Endometrium (tissue), 2 donors: ENCODE results near the gene TRAF1.
"Not testable (repeated sequence)": the region's sequence is repeated elsewhere in the genome, so short reads cannot be mapped to it uniquely, and the experiment has no call there.

ENCODE experiments used
- FAIRE-seq: peaks from 2 replicates; lab custom pipeline; 2012; peaks lifted over from hg19 to GRCh38; lab: Jason Lieb, UNC
- donor health status: control.
- donor health status: control.

The TRAF1 gene, protein sequence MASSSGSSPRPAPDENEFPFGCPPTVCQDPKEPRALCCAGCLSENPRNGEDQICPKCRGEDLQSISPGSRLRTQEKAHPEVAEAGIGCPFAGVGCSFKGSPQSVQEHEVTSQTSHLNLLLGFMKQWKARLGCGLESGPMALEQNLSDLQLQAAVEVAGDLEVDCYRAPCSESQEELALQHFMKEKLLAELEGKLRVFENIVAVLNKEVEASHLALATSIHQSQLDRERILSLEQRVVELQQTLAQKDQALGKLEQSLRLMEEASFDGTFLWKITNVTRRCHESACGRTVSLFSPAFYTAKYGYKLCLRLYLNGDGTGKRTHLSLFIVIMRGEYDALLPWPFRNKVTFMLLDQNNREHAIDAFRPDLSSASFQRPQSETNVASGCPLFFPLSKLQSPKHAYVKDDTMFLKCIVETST

DNA sequence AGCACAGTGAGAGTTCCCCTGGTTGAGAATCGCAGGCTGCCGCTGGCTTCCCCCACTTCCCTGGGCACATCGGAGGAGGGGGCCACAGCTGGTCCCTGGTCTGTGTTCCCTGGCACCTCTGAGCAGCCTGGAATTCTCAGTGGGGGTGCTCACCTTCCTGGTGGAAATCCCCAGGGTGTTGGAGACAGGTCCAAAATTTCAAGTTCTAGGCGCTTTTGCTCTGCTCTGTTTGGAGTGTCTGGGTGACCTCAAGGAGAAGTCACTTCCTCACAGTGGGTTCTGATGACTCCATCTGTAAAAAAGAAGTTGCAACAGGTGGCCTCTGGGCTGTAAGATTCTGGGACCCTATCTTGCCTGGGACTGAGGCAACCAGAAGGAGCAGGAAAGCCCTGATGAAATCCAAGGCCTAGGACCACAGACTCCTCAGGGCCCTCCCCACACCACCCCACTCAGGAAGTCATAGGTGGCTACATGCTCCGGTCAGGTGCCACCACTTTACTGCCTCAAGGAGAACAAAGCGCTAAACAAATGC, at the start of gene TRAF1:
TRAF1 (minus strand) TSS at position 400 of the 532 bp plus-strand sequence. CDS start 721 bp downstream, outside the sequence.
- no peak for FAIRE-seq

DNA sequence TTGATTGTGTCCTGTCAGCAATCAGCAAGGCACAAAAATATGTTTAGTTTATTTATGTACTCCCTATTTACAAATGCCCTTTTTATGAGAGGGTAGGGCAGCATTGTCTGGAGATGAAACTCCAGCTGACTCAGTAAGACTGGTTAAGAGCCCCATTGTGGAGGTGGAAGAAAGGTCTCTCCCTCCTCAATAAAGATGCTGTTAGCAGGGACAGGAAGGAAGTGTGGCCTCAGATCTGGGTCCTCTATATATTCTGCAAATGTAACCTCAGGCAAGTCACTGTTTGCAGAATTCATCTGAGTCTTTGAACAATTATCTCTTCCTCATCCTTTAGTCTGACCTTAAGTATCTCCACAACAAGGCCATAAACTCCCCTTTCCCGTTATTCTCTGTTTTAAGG, 48.3 kb upstream of the TRAF1 start:
- no peak for FAIRE-seq

DNA sequence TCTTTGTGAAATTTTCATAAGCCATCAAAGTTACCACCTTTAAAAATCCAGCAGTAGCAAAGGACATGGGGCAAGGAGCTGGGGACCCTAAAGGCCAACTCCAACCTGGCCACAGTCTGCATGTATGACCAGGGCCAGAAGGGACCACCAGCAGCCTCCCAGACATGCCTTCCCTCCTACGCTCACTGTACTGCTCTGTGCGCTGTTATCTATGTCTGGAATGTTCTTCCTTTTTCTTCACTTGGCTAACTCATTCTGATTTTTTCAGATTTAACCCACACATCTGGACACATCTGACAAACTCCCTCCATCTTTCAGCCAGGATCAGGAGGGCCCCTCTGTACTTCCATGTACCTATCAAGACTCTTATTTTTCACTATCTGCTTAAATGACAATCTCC, 47.6 kb upstream of the TRAF1 start:
- FAIRE-seq = no peak

DNA sequence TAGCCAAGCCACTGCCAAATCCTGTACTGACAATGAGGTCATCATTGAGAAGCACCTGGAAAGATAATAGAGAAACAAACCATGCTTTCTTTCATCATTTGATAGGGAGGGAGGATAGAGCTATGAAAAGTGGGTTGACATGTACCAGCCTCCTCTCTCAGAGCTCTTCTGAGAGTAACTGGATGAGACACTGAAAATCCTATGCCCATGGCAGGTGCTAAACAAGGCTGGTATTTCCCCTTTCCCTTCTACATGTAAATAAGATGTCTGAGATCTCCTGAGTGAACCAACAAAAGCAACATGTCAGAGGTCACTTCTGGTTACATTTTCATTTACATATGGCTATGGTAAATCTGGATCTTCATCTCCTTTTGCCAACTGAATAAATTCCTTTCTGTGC, 45.3 kb upstream of the TRAF1 start:
- FAIRE-seq = no peak

DNA sequence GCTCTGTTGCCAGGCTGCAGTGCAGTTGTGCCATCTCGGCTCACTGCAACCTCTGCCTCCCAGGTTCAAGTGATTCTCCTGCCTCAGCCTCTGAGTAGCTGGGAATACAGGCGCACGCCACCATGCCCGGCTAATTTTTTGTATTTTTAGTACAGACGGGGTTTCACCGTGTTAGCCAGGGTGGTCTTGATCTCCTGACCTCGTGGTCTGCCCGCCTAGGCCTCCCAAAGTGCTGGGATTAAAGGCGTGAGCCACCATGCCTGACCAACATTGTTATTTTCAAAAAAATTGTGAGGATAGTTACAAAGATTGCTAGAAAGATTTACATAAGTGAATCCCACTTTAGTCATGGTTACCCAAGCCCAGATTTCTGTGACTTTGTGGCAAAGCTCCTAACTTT, 44.9 kb upstream of the TRAF1 start:
- not testable (repeated sequence) for FAIRE-seq

DNA sequence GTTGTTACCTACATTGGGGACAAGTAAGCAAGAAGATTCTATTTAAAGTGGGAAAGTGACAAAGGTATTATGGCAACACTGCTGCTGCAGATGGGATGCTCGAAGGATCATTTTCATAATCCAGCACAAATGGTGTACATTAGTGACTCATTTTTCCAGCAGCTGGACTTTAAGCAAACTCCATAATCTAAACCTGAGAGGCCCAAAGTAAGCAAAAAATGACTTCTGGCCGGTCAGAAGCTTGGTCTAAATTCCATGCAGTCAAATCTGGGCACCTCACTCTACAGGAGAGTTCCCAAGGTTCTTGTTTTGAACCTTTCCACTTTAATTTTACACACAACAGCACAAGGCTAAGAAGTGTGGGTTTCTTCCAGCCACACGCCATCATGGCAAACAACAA, 43.6 kb upstream of the TRAF1 start:
- FAIRE-seq = no peak

DNA sequence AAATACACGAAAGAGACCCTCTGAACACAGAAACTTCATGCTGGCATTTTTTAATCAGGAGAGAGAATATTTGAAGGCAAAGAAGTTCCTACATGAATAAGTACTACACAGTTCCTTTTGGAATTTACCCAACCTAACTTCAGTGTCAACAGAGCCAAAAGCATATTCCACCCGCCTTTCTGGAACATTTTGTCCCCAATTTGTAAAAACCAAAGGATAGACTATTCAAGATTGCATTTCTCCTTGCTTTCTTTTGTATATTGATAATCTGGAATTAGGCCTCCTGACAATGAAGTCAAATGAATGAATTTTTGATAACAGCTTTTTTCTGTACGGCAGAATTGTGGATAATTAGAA, 39.4 kb upstream of the TRAF1 start:
- FAIRE-seq = no peak

DNA sequence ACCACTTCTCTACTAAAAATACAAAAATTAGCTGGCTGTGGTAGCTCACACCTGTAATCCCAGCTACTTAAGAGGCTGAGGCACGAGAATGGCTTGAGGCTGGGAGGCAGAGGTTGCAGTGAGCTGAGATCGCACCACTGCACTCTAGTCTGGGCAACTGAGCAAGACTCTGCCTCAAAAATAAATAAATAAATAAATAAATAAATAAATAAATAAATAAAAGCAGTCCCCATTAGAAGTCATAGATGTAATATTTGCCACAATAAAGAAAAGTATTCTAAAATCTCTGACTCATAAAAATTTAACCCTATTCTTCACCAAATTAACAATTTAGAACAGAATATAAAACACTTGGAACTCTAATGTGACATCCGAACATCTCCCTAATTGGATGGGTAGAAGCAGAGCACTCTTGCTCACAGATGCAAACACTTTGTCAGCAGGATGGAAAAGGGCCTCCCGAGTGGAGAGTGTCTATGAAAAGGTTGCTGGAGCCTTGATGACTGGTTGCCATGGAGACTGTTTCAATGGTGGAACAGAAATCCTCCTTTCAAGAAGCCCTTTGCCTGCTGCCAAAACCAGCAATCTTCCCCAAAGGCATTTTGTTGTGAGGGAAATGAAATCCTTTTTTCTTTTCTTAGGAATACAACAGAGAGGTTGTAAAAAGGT, 38.9 kb upstream of the TRAF1 start:
- FAIRE-seq = no peak

DNA sequence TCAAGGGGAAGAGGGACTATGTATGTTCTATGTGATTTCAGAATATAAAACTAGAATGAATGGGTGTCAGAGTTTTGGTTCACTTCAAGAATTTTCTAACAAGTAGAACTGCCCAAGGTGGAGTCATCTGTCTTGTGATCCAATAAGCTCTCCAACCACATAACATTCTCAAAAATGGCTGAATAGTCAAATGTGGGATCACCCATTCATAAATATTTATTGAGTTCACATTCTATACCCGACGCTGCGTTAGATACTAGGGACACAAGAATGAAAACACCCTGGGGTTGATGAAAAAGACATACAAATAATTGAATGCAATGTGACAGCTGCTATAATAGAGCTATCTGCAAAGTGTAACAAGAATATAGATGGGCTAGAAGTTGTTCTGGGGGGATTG, 35.3 kb upstream of the TRAF1 start:
- no peak for FAIRE-seq

DNA sequence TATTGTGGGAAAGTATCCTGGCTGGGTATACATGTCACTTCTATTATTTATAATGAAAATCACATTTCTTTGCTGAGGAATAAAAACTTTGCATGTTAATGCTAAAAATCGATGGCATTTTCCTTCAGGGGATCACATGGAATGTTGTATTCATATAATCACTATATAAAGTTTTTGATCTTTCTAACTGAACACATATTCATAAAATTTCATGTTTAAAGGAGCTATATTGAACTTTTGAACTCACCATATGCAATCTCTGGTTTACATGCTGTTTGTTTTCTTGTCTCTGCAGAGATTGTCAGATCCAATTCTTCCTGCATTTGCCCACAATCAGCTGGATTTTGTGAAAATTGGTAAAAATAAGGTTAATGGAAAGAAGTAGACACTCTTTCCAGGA, 33.4 kb upstream of the TRAF1 start:
- no peak for FAIRE-seq

DNA sequence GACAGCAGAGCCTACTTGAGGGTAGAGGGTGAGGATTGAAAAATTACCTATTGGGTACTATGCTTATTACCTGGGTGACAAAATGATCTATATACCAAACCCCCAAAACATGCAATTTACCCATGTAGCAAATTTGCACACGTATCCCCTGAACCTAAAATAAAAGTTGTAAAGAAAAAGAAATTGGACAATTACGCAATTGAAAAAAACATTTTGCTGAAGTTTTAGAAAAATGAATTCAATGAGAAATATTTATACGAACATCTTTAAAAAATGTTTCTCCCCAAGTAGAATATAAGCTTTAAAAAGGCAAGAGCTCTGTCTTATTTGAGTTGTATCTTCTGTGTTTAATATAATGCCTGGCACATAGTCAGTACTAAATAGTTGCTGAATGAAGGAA, 30.3 kb upstream of the TRAF1 start:
- FAIRE-seq = no peak

DNA sequence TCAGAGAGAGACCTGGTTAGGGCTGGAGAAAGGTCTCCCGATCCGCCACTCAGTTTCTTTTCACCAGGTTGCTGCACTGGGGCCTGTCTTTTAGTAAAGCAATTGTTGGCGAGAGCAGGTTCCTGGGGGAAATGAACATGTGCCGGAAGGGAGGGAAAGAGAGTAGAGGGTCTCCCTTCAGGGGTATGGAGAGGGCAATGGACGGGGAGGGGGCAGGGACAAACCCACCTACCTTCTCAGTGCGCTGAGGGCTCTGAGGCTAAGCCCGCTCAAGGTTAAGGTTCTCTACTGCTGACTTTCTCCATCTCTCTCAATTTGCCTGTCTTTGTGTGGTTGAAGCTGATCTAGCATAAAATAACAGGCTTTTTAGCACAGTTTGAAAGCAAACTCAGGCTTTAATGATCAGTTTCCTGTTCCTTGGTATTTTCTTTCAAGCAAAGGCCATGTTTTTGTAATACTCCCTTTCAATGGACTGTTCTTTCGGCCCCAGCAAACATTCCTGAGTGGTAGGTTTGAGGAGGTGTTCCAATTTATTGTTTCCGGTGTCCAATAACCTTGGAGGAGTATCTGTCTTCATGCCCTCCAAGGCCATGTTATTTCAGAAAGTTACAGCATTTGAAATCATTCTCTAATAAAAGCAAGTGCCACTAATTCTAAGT, 25.5 kb upstream of the TRAF1 start:
- FAIRE-seq = no peak

DNA sequence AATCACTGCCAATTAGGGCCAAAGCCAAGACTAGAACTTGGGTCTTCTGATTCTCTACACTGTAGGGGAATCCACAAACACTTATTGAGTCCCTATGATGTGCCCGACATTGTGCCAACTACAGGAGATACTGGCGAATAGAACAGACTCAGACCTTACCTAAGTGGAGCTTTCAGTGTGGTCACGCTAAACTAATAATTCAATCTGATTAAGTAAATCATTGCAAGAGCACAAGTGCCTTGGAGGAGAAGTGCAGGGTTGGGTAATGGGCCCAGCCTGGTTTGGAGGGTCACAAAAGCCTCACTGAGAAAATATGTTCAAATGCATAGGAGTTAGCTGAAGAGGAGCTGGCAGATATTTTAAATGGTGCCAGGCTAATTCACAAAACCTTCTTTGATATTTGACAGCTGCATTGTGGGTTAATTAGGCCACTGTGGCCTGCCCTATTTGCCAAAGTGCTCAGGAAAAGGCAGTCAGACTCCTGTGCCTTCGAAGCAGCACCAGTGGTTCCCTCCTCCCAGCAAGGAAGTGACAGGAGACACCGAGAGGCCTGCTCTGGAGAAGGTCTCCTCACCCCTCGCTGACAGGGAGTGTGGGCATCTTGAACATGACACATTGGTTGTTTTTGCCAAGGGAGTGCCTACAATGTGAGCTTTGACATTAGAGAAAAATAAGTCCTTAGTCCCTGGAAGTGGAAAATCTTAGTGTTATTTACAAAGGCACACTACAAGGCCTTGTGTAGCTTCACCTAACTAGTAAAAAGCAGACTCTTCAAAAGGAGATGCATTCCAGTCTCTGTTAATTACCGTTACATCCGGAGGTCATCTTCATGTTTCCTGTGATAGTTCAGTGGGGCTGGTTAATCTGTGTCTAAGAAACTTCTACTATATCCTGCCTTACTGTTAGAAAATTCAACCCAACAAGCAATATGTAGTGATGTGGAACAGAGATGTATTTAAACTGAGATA, 24.1 kb upstream of the TRAF1 start:
- no peak for FAIRE-seq

DNA sequence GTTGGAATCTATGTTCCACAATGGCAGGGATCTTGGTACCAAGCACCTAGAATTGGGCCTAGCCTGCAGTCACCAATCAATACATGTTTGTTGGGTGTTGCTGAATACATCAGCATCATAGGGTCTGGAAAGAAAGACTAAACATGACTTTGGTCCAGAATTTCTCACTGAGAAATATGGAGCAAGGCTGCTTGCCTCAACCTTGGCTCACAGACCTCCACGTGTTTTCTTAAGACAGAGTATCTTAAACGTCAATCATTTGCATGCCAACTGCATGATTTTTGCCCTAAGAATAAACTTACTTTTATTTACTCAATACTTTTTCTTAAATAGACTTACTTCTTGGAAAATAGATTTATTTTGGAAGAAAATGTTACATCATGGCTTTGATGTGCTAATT, 22.7 kb upstream of the TRAF1 start:
- no peak for FAIRE-seq

DNA sequence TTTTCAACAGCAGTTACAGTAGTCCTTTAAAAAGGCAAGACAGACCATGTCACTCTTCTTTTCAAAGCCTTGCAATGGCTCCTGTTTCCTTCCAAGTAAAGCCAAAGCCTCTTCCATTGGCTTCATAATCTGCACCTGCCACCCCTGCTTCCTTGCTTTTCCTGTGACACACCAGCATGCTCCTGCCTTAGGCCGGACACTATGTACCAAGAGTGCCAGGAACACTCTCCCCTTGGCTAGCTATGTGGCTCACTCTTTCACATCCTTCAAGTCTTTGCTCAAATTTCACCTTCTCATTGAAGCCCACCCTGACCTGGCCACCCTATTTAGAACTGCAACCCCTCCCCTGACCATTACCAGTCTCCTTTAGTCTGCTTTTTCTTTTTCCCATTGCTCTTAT, 22.2 kb upstream of the TRAF1 start:
- no peak for FAIRE-seq

DNA sequence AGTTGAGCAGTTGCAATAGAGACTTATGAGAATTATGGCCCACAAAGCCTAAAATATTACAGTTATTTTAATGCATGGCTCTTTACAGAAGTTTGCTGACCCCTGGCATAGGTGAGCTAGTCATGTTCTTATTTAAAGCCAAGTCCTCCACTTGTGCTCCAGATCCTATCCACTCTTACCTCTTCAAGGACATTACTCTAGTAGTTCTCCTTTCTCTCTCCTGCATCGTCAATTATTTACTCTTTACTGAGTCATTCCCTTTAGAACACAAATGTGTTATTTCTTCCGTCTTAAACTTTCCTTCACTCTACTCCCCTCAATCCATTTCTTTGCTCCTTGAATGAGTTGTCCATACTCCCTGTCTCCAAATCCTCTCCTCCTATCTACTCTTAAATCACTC, 20.6 kb upstream of the TRAF1 start:
- no peak for FAIRE-seq

DNA sequence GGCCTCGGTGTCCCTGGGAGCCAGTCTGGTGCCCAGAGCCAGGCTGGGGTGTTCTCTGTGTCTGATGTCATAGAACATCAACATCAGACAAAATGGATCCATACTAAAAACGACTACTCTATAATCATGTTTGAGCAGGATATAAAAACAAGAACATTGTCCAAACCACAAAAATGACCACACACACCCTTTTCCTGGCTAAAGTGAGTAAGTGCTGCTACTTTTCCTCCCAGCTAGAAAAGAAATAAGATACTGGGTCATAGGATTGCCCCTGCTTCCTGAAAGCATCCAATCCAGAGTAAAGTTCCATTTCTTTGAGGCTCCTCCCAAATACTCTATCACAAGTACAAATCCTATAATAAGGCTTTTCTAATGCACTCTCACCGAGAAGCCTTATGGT, 19.7 kb upstream of the TRAF1 start:
- FAIRE-seq = no peak

DNA sequence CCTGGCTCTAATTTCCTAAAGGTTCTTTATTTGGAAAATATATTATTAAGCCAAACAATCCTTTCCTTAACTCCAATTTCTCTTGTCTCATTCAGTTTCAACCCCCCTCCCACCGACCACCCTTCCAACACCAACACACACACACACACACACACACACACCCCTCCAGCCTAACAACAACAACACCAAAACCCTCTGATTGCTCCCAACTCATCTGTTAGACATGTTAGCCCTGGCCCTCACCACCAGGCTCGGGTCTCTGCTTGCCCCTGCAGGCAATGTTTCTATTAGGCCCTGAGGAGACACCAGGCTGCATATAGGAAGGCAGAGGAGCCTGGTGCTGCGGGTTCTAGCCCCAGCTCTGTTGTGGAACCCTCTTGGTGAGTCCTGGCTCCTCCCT, 18.4 kb upstream of the TRAF1 start:
- no peak for FAIRE-seq

DNA sequence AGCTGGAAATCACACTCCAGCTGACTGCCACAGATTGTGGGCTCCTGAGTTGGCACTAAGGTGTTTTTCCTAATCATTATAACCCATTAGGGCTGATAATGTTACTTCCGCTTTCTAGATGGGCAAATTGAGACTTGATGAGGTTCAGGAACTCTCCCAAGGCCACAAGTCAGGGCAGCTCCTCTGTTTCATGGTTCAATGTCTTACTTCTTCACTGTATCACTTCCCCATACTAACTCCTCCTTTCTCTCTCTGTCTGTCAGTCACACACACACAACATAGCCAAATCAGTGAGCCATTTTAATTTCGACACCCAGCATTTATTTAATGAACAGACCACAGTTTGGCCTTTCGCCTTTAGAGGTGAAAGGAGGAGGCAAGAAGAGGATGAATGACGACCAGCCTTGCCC, 17.8 kb upstream of the TRAF1 start:
- FAIRE-seq = no peak

DNA sequence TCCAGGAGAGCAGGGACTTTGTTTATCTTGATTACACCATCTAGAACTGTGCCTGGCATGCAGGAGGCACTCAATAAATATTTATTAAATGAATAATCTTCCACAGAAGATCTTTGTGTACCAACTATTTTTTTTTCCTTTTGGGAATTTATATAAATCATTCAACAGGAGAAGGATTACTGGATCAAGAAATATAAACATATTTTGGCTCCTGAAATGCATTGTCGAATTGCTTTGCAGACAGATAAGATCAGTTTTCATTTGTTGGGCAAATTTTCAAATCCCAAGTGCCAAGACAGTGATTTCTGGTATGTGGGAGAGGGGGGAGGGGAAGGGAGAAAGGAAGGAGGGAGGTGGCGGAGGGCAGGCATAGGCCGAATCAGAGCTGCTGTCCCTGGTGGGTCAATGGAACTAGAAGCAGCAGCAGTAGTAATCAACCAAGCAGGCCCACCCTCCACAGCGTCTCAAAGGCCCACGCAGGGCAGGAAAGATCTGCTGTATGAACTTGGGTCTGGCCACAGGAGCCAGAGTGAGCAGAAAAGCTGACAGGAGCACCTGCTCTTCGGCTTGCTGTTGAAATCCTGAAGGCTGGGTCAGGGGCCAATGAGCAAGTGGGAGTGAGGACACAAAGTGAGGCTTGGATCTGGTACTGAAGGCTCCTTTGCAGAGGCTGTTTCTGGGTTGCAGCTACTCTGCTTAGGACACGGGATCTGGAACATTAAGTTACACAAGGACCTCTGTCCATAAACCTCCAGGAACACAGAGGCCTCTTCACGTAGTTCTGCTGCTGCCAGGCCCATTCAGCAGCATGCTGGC, 15.8 kb upstream of the TRAF1 start:
- FAIRE-seq = no peak
